ENCODE results near the gene PCCB. TPM values are rescaled to one million over a fixed set of nuclear protein-coding genes. Genes with fewer than 3 reads are reported as not detected.

Gene PCCB
- polyA plus RNA-seq, 3 donors: 52.8 to 67.8 (median 64.6) TPM

- DNase-seq: no peak
Observed at GRCh38 chr3:136378011-136378410, 127.9 kb downstream of the PCCB start.

Other genes starting within 250 kb of the PCCB start
- 10 to 100 TPM; 44.7 to 45.8 (median 44.8) TPM for gene MSL2, start 54.0 kb upstream of the PCCB start, polyA plus RNA-seq (ENCODE audit: insufficient read length in 3 of 3)

Measured in renal pelvis (tissue), 4 donors.